ENCODE results near the gene MDFI. TPM values are rescaled to one million over a fixed set of nuclear protein-coding genes. Genes with fewer than 3 reads are reported as not detected.

The MDFI gene
- polyA plus RNA-seq, 3 donors = 30.6 to 65.1 (median 43.2) TPM

DNA sequence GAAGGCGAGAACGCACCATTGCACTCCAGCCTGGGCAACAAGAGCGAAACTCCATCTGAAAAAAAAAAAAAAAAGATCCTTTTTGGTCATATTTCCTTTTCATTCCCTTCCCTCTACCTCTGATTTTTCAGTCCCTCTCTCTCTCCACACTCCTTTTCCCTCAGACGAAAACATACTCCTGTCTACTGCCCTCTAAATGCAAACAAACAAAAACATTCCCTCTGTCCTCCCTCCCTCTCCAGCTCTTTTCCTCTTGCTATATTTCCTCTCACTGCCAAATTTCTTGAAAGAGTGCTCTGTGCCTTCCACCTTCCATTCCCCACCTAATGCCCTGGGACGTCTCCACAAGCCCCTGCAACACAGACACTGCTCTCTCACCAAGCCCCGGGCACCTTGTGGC is 14.9 kb upstream of the MDFI start:
- no peak for DNase-seq (ENCODE audit: extremely low read depth in 1 of 11, low read depth in 9 of 11, low spot score in 4 of 11)

DNA sequence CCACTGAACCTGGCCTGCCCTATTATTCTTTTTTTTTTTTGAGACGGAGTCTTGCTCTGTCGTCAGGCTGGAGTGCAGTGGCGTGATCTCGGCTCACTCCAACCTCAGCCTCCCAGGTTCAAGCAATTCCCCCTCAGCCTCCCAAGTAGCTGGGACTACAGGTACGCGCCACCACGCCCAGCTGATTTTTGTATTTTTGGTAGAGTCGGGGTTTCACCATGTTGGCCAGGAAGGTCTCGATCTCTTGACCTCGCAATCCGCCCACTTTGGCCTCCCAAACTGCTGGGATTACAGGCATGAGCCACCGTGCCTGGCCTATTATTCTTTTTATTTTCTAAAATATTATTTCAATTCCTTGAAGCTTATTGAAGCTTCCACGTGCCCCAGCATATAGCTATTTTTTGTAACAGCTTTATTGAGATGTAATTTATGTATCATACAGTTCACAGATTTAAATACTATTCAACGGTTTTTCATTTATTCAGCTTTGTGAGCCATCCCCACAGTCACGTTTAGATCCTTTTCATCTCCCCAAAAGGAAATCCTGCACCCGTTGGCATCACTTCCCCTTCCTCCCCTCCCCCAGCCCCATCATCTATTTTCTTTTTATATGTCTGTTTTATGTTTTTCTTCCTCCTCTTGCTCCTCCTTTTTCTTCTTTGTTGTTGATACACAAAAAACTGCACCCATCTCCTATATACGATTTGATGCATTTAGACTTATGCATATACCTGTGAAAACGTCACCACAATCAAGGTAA is 13.5 kb upstream of the MDFI start:
- DNase-seq (ENCODE audit: extremely low read depth in 1 of 11, low read depth in 9 of 11, low spot score in 4 of 11) = no peak

DNA sequence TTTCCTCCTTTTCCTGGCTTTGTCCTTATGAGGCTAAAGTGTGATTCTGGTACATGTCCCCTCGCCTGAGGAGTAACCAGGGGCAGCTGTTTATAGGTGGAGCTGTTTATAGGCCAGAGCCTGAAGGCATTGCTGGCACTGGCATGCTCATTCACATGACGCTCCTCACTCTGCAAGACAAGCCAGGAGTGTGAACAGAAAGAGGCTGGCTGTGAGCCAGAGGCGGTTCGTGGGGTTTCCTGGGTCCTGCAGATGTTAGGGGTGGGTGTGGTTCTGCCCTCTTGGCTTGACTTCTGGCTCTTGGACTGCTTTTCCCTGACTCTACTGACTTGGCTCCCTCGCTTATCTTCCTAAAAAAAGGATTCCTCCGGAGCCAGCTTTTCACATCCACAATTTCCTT is 12.8 kb upstream of the MDFI start:
- DNase-seq (ENCODE audit: extremely low read depth in 1 of 11, low read depth in 9 of 11, low spot score in 4 of 11) = no peak

DNA sequence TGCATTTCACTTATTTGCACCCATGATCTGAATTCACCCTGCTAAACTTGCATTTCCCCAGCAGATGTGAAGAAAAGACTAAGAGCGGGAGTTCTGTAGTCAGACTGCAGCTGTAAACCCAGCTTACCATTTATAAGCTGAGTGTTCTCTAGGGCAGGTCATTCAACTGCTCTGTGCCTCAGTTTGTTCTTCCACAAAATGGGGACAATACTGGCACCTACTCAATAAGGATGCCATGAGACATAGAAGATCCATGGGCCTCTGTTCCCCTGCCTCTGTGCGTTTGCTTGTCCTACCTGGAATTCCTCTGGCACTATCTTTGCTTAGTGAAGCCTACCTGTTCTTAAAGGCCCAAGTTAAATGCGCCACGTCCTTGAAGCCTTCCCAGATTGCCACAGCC is 12.2 kb upstream of the MDFI start:
- DNase-seq (ENCODE audit: extremely low read depth in 1 of 11, low read depth in 9 of 11, low spot score in 4 of 11) = no peak

DNA sequence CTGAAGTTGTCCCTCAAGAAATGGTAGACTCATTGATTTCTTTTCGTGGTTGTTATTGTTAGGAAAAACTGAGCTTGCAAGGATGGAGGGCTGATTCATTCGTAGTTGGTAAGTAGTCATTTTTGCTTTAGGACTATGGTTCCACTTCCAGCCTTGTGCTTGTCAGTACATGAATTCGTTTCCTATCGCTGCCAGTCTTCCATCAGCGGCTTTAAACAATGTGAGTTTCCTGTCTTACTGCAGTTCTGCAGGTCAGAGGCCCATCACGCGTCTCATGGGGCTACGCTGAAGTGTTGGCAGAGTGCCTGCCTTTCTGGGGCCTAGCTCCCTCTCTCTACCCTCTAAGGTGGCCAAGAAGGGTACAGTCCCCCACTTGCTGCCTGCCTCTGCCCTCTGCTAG is 11.4 kb upstream of the MDFI start:
- DNase-seq (ENCODE audit: extremely low read depth in 1 of 11, low read depth in 9 of 11, low spot score in 4 of 11) = no peak

DNA sequence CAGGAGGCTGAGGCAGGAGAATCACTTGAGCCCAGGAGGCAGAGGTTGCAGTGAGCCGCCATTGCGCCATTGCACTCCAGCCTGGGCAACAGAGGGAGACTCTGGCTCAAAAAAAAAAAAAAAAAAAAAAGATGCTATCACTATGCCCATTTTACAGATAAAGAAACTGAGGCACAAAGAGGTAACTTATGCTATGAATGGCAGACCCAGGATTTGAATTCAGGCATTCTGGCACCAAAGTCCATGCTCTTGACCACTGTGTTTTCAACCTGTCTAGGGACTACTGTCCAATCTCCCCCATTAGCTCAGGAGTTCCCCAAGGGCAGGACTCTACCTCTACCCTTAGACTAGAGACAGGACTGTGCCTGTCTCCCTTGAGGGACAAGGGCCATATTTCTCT is 9.1 kb upstream of the MDFI start:
- DNase-seq (ENCODE audit: extremely low read depth in 1 of 11, low read depth in 9 of 11, low spot score in 4 of 11) = no peak

DNA sequence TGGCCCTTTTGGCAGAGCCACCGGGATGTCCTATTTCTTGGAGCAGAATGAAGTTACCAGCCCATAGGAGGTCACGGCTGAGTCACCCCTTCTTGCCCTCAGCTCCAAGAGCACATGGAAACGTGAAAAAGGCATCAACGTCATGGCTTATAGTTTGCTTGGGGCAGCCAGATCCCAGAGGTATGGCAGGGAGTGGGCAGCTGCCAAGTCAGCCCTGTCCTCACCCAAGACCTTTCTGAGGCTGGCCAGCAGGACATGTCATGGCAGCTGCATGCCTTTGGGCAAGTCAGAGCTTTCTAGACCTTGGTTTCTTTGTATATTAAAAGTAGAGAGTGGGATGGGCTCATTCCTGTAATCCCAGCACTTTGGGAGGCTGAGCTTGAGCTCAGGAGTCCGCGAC is 8.2 kb upstream of the MDFI start:
- no peak for DNase-seq (ENCODE audit: extremely low read depth in 1 of 11, low read depth in 9 of 11, low spot score in 4 of 11)

DNA sequence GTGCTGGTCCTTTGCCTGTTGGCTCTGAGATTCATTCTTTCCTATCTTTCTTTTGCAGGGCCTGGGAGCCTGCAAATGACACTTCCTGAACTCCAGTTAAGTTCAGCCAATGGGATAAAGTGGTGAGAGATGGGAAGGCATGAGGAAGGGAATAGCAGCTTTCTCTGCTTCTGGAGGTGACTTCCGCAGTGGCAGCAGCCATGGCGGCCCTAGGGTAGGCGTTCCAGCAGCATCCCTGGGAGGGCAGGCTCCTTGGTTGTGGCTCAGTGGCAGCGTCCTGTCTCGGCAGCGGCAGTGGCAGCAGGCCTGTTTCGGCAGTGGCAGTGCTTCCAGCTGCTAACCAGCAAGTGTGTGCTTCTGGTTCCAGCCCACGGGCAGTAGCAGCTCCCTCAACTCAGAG is 7.3 kb upstream of the MDFI start:
- no peak for DNase-seq (ENCODE audit: extremely low read depth in 1 of 11, low read depth in 9 of 11, low spot score in 4 of 11)

DNA sequence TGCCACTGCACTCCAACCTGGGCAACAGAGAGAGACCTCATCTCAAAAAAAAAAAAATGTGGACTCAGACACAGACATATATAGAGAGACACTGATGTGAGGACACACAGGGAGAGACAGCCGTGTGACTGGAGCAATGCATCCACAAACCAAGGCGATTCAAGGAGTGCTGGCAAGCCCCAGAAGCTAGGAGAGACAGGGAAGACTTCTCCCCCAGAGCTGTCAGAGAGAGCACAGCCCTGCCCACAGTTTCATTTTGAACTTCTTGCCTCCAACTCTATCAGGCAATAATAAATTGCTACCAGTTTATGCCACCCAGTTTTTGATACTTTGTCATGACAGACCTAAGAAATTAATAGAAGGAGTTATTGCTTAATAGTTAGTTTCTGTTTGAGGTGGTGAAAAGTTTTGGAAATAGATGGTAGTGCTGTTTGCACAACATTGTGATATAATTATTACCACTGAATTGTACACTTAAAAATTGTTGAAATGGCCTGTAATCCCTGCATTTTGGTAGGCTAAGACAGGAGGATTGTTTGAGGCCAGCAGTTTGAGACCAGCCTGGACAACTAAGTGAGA is 5.1 kb upstream of the MDFI start:
- DNase-seq (ENCODE audit: extremely low read depth in 1 of 11, low read depth in 9 of 11, low spot score in 4 of 11) = no peak

DNA sequence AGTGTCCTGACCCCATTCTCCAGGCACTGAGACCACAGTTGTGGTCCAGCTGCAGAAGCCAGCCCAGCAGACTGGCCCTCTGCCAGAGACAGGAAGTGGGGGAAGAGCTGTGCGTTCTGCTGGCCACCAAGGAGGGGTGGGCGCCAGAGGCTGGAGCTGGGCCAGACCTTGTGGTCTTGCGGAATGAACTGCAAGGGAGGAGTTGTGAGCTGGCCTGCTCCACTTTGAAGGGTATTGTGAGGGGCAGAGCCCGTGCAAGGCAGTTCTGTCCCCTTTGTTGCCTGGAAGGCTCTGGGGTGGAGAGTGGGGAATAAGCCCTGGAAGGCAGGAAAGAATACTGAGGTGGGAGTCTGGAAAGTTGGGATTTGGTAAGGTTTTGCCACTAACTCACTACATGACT is 3.6 kb upstream of the MDFI start:
- peak in 2 of 11 donors; percentile 59 to 74 for DNase-seq (ENCODE audit: extremely low read depth in 1 of 11, low read depth in 9 of 11, low spot score in 4 of 11)

DNA sequence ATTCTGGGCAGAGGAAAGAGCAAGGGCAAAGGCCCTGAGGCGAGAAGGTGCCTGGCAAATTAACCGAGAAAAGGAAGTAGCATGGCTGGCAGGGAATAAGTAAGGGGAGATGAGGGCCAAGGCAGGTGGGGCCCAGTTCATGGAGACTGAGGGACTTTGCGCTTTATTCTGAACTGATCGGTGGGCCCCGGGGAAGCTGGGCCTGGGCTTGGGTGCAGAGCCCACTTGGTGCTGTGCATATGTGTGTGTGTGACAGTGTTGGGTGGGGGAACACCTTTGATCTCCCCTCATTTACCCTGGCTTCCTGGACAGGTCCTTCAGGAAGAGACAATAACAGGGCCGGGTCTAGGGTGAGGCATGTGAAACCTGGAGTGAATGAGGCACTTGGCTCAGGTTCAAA is 2.9 kb upstream of the MDFI start:
- no peak for DNase-seq (ENCODE audit: extremely low read depth in 1 of 11, low read depth in 9 of 11, low spot score in 4 of 11)

DNA sequence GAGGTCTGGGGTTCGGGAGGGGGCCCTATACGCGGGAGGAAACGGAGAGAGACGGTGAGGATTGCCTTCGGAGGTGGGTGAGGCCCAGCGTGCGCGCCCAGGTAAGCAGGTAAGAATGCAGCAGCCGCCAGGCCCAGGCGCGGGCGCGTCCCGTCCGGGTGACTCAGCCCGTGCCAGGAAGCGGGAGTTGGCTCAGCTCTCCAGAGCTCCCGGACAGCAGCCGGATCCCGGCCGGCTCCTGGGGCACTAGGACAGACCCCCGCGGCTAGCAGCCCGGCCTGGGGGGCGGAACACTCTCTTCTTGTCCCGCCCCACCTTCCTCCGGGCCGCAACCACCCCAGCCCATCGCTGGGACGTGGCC is 1.5 kb upstream of the MDFI start:
- DNase-seq (ENCODE audit: extremely low read depth in 1 of 11, low read depth in 9 of 11, low spot score in 4 of 11) = no peak

DNA sequence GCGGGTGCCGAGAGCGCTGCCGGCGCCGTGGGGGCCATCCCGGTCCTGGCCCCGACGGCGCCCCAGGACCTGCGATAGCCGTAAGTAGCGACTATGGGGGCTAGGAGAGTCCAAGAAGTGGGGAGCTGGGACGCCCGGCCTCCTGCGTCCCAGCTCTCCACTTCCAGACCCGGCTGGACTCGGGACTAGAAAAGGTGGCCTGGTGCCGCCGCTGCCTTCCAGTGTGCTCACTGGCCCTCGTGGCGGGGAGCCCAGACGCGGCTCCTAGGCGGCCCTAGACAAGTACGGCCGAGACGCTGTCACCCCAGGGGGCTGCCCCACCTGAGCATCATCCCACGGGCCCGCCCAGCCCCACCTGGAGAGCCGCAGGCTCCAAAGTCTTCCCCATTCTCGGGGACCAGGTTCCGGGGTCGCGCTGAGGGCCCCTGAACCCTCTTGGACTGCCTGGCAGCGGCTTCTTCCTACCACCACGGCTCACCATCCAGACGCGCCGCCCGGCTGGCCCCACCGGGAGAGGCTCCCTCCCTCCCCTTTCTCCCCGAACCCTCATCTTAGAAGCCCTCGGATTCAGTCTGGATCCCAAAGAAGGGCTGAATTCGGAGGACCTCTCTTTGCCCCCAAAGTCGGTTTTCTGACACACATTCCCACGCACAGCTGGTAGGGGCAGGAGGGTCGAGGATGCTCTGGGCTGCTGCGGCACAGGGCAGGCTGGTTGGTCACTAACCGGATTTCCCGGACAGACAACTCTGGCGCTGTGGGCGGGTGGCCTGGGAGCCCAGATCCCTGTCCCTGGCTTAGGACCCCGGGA is 870 bp upstream of the MDFI start:
- no peak for DNase-seq (ENCODE audit: extremely low read depth in 1 of 11, low read depth in 9 of 11, low spot score in 4 of 11)

DNA sequence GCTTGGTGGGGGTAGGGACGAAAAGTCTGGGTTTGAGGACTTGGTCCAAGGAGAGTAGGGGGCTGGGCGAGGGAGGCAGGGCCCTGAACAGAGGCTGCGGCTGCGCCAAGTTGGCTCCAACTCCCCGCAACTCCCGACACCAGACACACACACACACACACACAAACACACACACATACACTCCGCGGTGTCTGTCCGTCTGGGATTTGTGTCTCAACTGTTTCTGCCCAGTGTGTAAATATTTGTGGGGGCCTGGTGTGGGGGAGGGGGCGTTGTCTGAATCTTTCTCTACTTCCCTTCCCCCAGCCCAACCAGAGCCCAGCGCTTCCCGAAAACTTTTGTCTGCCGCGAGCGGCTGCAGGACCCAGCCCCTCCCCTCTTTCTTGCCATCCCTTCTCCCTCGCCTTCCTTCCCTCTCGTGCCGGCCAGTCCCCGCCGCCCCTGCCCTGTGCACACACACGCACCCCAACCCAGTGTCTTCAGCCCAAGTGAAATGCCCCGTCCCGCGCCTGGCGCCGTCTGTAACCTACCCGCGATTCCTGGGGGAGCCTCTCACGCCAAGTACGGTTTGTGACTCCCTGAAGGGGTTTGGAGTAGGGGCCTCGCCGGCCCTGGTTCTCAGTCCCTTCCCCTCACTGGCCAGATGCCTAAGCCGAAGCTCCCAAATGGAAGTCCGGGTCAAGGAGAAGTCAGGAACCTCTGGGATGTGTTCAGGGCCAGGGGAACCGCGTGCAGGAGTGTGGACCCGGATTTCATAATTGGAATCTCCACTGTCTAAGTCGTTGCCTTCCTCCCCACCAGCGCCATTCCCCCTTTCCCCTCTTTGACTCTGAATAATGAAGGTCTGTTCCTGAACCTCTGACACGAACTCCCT is 904 bp downstream of the MDFI start:
- DNase-seq (ENCODE audit: extremely low read depth in 1 of 11, low read depth in 9 of 11, low spot score in 4 of 11) = peak in 1 of 11 donors; percentile 43

DNA sequence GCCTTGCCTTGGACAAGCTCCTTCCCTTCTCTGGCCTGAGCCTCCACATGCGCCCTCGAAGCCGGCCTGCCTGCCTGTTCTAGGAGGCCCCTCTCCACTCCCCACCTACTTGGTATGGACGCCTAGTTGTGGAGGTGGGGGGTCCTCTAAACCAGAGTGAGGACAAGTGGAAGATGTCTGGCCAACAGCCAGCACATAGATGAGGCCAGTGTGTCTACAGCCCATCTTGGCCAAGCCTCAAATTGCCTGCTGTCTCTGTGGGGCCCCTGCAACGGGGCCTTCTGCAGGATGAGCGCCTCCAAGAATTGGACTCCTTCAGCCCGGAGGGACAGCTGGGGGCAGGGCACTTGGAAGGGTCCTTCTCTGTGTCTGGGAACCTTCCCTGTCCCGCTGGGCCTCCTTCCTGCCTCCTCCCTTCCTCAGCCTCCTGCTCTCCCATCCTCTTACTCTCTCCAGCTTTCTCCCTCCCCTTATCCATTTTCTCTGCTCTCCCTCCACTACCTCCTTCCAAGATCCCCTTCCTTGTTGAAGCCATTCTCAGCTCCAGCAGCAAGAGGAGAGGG is 1.6 kb downstream of the MDFI start:
- peak in 1 of 11 donors; percentile 56 for DNase-seq (ENCODE audit: extremely low read depth in 1 of 11, low read depth in 9 of 11, low spot score in 4 of 11)

DNA sequence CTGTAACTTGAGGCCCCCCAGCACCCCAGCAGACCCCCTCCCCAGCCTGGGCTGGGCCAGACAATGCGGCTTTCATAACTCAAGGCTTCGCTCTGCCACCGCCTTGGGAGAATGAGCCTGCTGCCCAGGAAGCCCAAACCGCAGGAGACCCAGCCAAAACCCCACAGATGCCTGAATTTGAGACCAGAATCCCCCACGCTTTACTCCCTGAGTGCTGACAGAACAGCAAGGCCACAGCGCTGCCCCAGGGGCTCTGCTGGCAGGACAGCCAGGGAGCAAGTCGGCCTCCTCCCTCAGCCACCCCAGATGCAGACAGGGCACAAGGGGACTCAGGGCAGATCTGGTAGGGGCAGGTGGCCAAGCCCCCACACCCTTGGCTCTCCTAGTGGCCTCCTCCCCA is 2.2 kb downstream of the MDFI start:
- no peak for DNase-seq (ENCODE audit: extremely low read depth in 1 of 11, low read depth in 9 of 11, low spot score in 4 of 11)

DNA sequence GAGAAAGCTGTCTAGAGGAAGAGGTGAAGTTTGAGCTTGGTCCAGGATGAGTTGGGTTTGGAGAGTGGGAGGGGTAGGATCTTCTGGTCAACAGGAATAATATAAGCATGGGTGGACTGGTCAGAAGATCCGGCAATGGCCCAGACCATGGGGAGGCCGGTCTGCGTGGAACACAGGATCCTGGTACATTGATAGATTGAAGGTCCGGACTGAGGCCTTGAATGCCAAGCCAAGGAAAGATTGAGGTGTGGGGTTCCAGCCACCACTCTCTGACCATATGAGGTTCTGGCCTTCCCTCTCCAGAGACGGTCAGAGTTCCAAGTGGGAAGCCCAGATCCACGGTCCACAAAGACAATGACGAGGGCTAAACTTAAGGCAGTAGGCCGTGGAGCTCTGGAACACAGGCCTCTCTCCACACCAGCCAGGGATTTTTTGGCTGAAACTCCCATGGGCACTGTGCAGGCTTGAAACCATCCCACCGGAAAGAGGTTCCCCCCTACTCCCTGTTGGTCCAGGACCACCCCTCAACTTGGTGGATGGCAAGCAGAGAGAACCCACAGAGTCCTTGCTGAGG is 3.2 kb downstream of the MDFI start:
- DNase-seq (ENCODE audit: extremely low read depth in 1 of 11, low read depth in 9 of 11, low spot score in 4 of 11) = no peak

DNA sequence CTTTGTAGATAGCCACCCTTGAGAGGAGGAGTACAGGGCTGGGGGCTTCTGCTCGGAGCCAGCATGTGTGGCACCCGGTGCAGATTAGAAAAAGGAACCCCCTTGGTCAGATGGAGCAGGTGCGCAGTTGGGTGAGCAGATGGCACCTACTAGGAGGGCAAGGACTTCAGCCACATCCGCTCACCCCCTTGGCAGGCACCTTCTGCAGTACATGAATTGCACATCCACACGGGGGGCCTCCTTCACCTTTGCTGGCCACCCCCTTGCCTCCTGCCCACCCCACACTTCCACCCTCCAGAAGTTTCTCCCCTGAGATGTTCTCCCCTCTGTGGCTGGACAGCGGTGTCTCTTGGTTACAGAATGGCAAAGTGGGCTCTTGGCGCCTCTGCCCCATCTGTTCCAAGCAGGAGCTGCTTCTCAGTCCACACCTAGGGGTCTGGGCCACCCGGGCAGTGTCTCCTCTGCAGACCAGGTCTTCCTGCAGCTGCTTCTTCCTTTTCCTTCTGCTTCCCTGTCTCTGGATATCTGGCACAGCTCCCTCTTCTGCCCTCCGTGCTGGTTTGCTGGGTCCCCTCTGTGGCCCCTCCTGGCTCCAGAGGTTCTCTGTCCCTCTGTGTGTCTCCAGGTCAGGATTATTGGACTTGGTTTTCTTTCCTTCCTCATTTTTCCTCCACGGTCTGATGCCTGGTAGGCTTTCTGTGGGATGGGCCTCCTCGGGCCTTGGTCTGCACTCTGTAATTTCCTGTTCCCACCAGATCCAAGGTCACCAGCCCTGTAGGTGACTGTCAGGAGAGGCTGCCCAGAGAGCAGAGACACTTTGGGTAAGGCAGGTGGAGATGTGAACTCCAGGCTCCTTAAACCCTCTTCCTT is 4.1 kb downstream of the MDFI start:
- DNase-seq (ENCODE audit: extremely low read depth in 1 of 11, low read depth in 9 of 11, low spot score in 4 of 11) = no peak

Measured in renal cortex interstitium (tissue), 11 donors.